SK-N-SH treated with all-trans-retinoic acid at 6 μM for 48 hours (cell line): ENCODE measurements around the gene GLI3.

Experiments
- ATAC-seq: fragments of 200-7000 bp; cut with Tn5 transposase; 3 replicates; pipeline ENCODE4 v1.9.1; 2020; ENCODE audit warnings: mild to moderate bottlenecking, moderate library complexity
- BACH2 ChIP-seq: fragments of 250-450 bp; sonication (Bioruptor Pico); IDR thresholded peaks from 2 replicates; pipeline ENCODE4 v1.9.0; 2021; ENCODE audit warnings: mild to moderate bottlenecking, borderline replicate concordance
- CSDC2 ChIP-seq: fragments of 250-450 bp; sonication (Bioruptor Pico); IDR thresholded peaks from 2 replicates; pipeline ENCODE4 v1.5.0; 2020; ENCODE audit warnings: mild to moderate bottlenecking, moderate library complexity
- ESRRG ChIP-seq: fragments of 250-450 bp; sonication (Bioruptor Pico); IDR thresholded peaks from 2 replicates; pipeline ENCODE4 v1.6.1; 2021; ENCODE audit warnings: mild to moderate bottlenecking
- GLIS3 ChIP-seq: fragments of 250-450 bp; sonication (Bioruptor Pico); IDR thresholded peaks from 2 replicates; pipeline ENCODE4 v1.5.0; 2020; ENCODE audit warnings: mild to moderate bottlenecking, moderate library complexity
- ISL1 ChIP-seq: fragments of 250-450 bp; sonication (Bioruptor Pico); IDR thresholded peaks from 2 replicates; pipeline ENCODE4 v2.1.2; 2022; ENCODE audit warnings: mild to moderate bottlenecking, moderate library complexity
- OSR1 ChIP-seq: fragments of 250-450 bp; sonication (Bioruptor Pico); IDR thresholded peaks from 2 replicates; pipeline ENCODE4 v1.8.0; 2022; ENCODE audit warnings: moderate library complexity, mild to moderate bottlenecking, inconsistent platforms
- RARB ChIP-seq: fragments of 250-450 bp; sonication (Bioruptor Pico); IDR thresholded peaks from 2 replicates; pipeline ENCODE4 v1.8.0; 2021; ENCODE audit warnings: mild to moderate bottlenecking, moderate library complexity
- TCF4 ChIP-seq: fragments of 250-450 bp; sonication (Bioruptor Pico); IDR thresholded peaks from 2 replicates; pipeline ENCODE4 v1.8.0; 2021; ENCODE audit warnings: mild to moderate bottlenecking, moderate library complexity, borderline replicate concordance
- TOX ChIP-seq: fragments of 250-450 bp; sonication (Bioruptor Pico); IDR thresholded peaks from 2 replicates; pipeline ENCODE4 v1.8.0; 2021; ENCODE audit warnings: mild to moderate bottlenecking, moderate library complexity, borderline replicate concordance
- ZFP3 ChIP-seq: fragments of 250-450 bp; sonication (Bioruptor Pico); IDR thresholded peaks from 2 replicates; pipeline ENCODE4 v1.5.0; 2020; ENCODE audit warnings: mild to moderate bottlenecking, moderate library complexity
- ZFP30 ChIP-seq: fragments of 450-650 bp; formaldehyde crosslinking; IDR thresholded peaks from 2 replicates; pipeline ENCODE4 v1.5.0; 2022; ENCODE audit warnings: mild to moderate bottlenecking, moderate library complexity
- ZNF70 ChIP-seq: fragments of 450-650 bp; formaldehyde crosslinking; IDR thresholded peaks from 2 replicates; pipeline ENCODE4 v1.5.0; 2020; ENCODE audit warnings: mild to moderate bottlenecking, moderate library complexity
- ZNF8 ChIP-seq: fragments of 450-650 bp; formaldehyde crosslinking; IDR thresholded peaks from 2 replicates; pipeline ENCODE4 v1.5.0; 2020; ENCODE audit warnings: mild to moderate bottlenecking, moderate library complexity
- TF ChIP-seq, protein P1 (sequence below): fragments of 250-450 bp; sonication (Bioruptor Pico); IDR thresholded peaks from 2 replicates; pipeline ENCODE4 v1.5.1; 2021; ENCODE audit warnings: mild to moderate bottlenecking, moderate library complexity
- TF ChIP-seq, protein P2 (sequence below): fragments of 250-450 bp; sonication (Bioruptor Pico); IDR thresholded peaks from 2 replicates; pipeline ENCODE4 v1.8.0; 2021; ENCODE audit warnings: low read depth, mild to moderate bottlenecking, moderate library complexity, borderline replicate concordance
- TF ChIP-seq, protein P3 (sequence below): fragments of 250-450 bp; sonication (Bioruptor Pico); IDR thresholded peaks from 2 replicates; pipeline ENCODE4 v1.5.1; 2020; ENCODE audit warnings: low read depth, mild to moderate bottlenecking, moderate library complexity
- TF ChIP-seq, protein P4 (sequence below): fragments of 250-450 bp; sonication (Bioruptor Pico); IDR thresholded peaks from 2 replicates; pipeline ENCODE4 v1.8.0; 2020; ENCODE audit warnings: mild to moderate bottlenecking, moderate library complexity, borderline replicate concordance
- TF ChIP-seq, protein P5 (sequence below): fragments of 250-450 bp; sonication (Bioruptor Pico); IDR thresholded peaks from 2 replicates; pipeline ENCODE4 v1.5.0; 2020; ENCODE audit warnings: mild to moderate bottlenecking, moderate library complexity

Gene GLI3

DNA sequence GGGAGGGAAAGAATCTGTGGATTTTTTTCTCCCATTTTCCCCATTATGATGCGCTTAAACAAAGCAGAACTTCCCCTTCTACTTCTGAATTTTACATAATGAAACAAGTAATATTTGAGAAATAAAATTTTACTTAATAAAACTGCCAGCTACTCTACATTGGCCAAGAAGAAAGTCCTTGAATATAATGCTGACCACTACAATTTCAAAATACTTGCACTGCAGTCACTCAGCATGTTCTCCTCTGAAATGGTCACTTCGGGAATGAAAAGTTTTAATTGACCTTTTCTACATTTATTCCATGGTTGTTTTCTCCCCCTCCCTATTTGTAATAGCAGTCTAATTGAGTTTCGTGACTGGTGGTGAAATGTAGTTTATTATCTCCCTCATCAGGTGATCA lies 23.9 kb downstream of the GLI3 start:
- ATAC-seq, result no peak
- no peak for TF ChIP-seq ZNF8 (CRISPR knock-in tag)
- TF ChIP-seq, protein P1, sequence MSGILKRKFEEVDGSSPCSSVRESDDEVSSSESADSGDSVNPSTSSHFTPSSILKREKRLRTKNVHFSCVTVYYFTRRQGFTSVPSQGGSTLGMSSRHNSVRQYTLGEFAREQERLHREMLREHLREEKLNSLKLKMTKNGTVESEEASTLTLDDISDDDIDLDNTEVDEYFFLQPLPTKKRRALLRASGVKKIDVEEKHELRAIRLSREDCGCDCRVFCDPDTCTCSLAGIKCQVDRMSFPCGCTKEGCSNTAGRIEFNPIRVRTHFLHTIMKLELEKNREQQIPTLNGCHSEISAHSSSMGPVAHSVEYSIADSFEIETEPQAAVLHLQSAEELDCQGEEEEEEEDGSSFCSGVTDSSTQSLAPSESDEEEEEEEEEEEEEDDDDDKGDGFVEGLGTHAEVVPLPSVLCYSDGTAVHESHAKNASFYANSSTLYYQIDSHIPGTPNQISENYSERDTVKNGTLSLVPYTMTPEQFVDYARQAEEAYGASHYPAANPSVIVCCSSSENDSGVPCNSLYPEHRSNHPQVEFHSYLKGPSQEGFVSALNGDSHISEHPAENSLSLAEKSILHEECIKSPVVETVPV, result no peak

DNA sequence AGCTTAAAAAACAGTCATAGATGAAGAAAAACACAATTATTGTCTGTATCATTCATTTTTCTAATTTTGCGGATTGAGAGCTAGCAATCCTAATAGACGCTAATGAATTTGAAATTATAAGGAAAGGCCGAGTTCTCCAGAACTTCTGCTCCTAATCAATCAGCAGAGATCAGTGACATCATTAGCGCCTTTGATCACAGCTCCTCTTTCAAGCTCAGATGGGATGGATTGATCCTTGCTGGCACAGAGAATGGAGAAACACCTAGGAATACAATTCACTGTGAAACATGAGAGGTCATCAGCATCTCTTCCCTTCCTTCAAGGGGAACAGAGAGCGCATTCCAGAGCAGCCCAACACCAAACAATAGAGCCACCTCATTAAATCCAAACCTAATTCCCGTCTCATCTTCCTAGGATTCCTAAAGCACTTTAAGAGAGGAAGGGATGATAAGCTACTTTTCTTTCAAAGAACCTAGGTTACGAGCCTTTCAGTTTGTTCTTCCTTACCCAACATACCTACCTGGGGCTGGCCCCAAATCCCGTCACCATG lies 24.4 kb downstream of the GLI3 start:
- no peak for ATAC-seq
- TF ChIP-seq OSR1 (CRISPR knock-in tag) (no peak), BACH2 (CRISPR knock-in tag) (no peak), ZNF70 (CRISPR knock-in tag) (no peak), TOX (no peak), RARB (CRISPR knock-in tag) (no peak), ISL1 (CRISPR knock-in tag) (no peak)
- TF ChIP-seq, protein P2, sequence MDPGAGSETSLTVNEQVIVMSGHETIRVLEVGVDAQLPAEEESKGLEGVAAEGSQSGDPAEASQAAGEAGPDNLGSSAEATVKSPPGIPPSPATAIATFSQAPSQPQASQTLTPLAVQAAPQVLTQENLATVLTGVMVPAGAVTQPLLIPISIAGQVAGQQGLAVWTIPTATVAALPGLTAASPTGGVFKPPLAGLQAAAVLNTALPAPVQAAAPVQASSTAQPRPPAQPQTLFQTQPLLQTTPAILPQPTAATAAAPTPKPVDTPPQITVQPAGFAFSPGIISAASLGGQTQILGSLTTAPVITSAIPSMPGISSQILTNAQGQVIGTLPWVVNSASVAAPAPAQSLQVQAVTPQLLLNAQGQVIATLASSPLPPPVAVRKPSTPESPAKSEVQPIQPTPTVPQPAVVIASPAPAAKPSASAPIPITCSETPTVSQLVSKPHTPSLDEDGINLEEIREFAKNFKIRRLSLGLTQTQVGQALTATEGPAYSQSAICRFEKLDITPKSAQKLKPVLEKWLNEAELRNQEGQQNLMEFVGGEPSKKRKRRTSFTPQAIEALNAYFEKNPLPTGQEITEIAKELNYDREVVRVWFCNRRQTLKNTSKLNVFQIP (CRISPR knock-in tag), result no peak
- TF ChIP-seq, all 23 proteins: peak for 0

DNA sequence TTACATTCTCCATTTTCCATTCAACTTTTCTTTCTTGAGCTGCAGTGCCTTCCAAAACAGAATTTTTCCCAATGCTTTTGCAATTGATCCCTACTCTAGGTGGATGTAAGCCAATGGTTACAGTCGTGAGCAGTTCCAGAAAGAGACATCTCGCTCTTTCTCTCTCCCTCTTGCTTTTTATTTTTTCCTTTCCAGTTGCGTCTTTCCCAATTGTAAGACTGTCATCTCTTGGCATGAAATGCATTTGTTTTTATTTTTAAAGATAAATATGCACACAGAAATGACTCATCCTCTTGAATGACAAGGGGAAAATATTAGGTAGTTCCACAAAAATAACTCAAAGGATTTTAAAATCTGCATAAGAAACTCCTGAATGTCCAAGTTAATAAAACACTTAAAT lies 25.1 kb downstream of the GLI3 start:
- ATAC-seq, result no peak
- TF ChIP-seq OSR1 (CRISPR knock-in tag) (no peak), ZFP30 (CRISPR knock-in tag) (no peak)
- TF ChIP-seq, protein P2 (CRISPR knock-in tag), result no peak
- TF ChIP-seq, protein P3, sequence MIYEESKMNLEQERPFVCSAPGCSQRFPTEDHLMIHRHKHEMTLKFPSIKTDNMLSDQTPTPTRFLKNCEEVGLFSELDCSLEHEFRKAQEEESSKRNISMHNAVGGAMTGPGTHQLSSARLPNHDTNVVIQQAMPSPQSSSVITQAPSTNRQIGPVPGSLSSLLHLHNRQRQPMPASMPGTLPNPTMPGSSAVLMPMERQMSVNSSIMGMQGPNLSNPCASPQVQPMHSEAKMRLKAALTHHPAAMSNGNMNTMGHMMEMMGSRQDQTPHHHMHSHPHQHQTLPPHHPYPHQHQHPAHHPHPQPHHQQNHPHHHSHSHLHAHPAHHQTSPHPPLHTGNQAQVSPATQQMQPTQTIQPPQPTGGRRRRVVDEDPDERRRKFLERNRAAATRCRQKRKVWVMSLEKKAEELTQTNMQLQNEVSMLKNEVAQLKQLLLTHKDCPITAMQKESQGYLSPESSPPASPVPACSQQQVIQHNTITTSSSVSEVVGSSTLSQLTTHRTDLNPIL (CRISPR knock-in tag), result no peak
- TF ChIP-seq, protein P1, result no peak

DNA sequence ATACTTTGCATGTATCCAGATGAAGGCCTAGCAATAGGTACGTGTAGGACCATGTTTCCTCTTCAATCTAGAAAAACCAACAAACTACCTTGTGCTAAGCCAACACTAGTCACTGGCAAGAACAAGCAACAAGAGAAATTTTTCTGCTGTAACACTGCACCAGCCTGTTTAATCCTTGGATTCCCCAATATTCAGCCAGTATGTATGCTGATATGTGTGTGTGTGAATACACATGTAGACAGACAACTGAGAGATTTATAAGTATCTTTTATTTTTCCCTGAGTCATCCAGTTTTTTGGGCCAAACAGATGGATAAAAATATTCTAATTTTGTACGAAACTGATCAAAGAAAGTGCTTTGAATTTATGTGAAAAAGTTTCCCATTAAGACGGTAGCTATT lies 26.2 kb downstream of the GLI3 start:
- ATAC-seq, result no peak
- TF ChIP-seq OSR1 (CRISPR knock-in tag) (no peak), GLIS3 (no peak), CSDC2 (no peak), ZFP3 (CRISPR knock-in tag) (no peak), RARB (CRISPR knock-in tag) (no peak), TCF4 (CRISPR knock-in tag) (no peak), ZNF70 (CRISPR knock-in tag) (no peak), ESRRG (CRISPR knock-in tag) (no peak), ZNF8 (CRISPR knock-in tag) (no peak), ZFP30 (CRISPR knock-in tag) (no peak), BACH2 (CRISPR knock-in tag) (no peak)
- TF ChIP-seq, protein P4, sequence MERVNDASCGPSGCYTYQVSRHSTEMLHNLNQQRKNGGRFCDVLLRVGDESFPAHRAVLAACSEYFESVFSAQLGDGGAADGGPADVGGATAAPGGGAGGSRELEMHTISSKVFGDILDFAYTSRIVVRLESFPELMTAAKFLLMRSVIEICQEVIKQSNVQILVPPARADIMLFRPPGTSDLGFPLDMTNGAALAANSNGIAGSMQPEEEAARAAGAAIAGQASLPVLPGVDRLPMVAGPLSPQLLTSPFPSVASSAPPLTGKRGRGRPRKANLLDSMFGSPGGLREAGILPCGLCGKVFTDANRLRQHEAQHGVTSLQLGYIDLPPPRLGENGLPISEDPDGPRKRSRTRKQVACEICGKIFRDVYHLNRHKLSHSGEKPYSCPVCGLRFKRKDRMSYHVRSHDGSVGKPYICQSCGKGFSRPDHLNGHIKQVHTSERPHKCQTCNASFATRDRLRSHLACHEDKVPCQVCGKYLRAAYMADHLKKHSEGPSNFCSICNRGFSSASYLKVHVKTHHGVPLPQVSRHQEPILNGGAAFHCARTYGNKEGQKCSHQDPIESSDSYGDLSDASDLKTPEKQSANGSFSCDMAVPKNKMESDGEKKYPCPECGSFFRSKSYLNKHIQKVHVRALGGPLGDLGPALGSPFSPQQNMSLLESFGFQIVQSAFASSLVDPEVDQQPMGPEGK, result no peak
- TF ChIP-seq, protein P5, sequence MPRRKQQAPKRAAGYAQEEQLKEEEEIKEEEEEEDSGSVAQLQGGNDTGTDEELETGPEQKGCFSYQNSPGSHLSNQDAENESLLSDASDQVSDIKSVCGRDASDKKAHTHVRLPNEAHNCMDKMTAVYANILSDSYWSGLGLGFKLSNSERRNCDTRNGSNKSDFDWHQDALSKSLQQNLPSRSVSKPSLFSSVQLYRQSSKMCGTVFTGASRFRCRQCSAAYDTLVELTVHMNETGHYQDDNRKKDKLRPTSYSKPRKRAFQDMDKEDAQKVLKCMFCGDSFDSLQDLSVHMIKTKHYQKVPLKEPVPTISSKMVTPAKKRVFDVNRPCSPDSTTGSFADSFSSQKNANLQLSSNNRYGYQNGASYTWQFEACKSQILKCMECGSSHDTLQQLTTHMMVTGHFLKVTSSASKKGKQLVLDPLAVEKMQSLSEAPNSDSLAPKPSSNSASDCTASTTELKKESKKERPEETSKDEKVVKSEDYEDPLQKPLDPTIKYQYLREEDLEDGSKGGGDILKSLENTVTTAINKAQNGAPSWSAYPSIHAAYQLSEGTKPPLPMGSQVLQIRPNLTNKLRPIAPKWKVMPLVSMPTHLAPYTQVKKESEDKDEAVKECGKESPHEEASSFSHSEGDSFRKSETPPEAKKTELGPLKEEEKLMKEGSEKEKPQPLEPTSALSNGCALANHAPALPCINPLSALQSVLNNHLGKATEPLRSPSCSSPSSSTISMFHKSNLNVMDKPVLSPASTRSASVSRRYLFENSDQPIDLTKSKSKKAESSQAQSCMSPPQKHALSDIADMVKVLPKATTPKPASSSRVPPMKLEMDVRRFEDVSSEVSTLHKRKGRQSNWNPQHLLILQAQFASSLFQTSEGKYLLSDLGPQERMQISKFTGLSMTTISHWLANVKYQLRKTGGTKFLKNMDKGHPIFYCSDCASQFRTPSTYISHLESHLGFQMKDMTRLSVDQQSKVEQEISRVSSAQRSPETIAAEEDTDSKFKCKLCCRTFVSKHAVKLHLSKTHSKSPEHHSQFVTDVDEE (CRISPR knock-in tag), result no peak
- TF ChIP-seq, protein P3 (CRISPR knock-in tag), result no peak
- TF ChIP-seq, protein P2 (CRISPR knock-in tag), result no peak
